Measurements from ENCODE around the gene FHL2. TPM values are rescaled to one million over a fixed set of nuclear protein-coding genes. Genes with fewer than 3 reads are reported as not detected.
A peak's percentile ranks its signal among the peaks of the same experiment; 100 is the strongest.

FHL2 gene
- total and polyA plus RNA-seq, 2 experiments from 2014 or later, result 612 to 1,288 TPM

GRCh38 chr2:105377871-105378270 is 21.0 kb downstream of the FHL2 start:
- no peaks in the 10 kb centered on the region for H3K9me3 ChIP-seq (ENCODE audit: low read depth)
- no peak for TF ChIP-seq CTCF (IDR thresholded peaks at IDR 0.05; ENCODE audit: low read depth, low read length)
- H3K4me1 ChIP-seq (ENCODE audit: low read depth), result peaks cover 69% of the 10 kb centered on the region
- no peaks in the 10 kb centered on the region for H3K27me3 ChIP-seq
- peak overlapping the region; percentile 80 for H3K27ac ChIP-seq
- peaks cover 72% of the 10 kb centered on the region for H3K36me3 ChIP-seq
- H3K4me3 ChIP-seq, result no peak overlapping the region
- no peak for DNase-seq (ENCODE audit: low read depth in 1 of 2, low spot score in 1 of 2)

GRCh38 chr2:105376789-105377240 is 22.0 kb downstream of the FHL2 start:
- no peak for TF ChIP-seq CTCF (IDR thresholded peaks at IDR 0.05; ENCODE audit: low read depth, low read length)
- H3K27me3 ChIP-seq, result no peaks in the 10 kb centered on the region
- H3K9me3 ChIP-seq (ENCODE audit: low read depth), result no peaks in the 10 kb centered on the region
- H3K27ac ChIP-seq, result peak overlapping the region; percentile 80
- peak in 1 of 2 donors; percentile 87 for DNase-seq (ENCODE audit: low read depth in 1 of 2, low spot score in 1 of 2)
- no peak overlapping the region for H3K4me3 ChIP-seq
- peaks cover 74% of the 10 kb centered on the region for H3K36me3 ChIP-seq
- H3K4me1 ChIP-seq (ENCODE audit: low read depth), result peaks cover 68% of the 10 kb centered on the region

- DNase-seq (ENCODE audit: low read depth in 1 of 2, low spot score in 1 of 2), result no peak
- peak overlapping the region; percentile 80 for H3K27ac ChIP-seq
- H3K9me3 ChIP-seq (ENCODE audit: low read depth), result no peaks in the 10 kb centered on the region
- no peak for TF ChIP-seq CTCF (IDR thresholded peaks at IDR 0.05; ENCODE audit: low read depth, low read length)
- H3K27me3 ChIP-seq, result no peaks in the 10 kb centered on the region
- peaks cover 74% of the 10 kb centered on the region for H3K36me3 ChIP-seq
- peaks cover 63% of the 10 kb centered on the region for H3K4me1 ChIP-seq (ENCODE audit: low read depth)
- H3K4me3 ChIP-seq, result no peak overlapping the region
Observed at GRCh38 chr2:105376010-105376409, 22.8 kb downstream of the FHL2 start.

GRCh38 chr2:105375001-105375561 is 23.8 kb downstream of the FHL2 start:
- H3K4me1 ChIP-seq (ENCODE audit: low read depth), result peaks cover 56% of the 10 kb centered on the region
- H3K27me3 ChIP-seq, result no peaks in the 10 kb centered on the region
- peak in 1 of 2 donors; percentile 89 for DNase-seq (ENCODE audit: low read depth in 1 of 2, low spot score in 1 of 2)
- peak overlapping the region; percentile 80 for H3K27ac ChIP-seq
- no peak overlapping the region for H3K4me3 ChIP-seq
- no peaks in the 10 kb centered on the region for H3K9me3 ChIP-seq (ENCODE audit: low read depth)
- H3K36me3 ChIP-seq, result peaks cover 72% of the 10 kb centered on the region
- TF ChIP-seq CTCF (IDR thresholded peaks at IDR 0.05; ENCODE audit: low read depth, low read length), result no peak

GRCh38 chr2:105373895-105374401 is 24.9 kb downstream of the FHL2 start:
- no peak for TF ChIP-seq CTCF (IDR thresholded peaks at IDR 0.05; ENCODE audit: low read depth, low read length)
- Histone ChIP-seq H3K4me3 (no peak overlapping the region), H3K36me3 (peaks cover 72% of the 10 kb centered on the region), H3K27me3 (no peaks in the 10 kb centered on the region), H3K9me3 (ENCODE audit: low read depth) (no peaks in the 10 kb centered on the region), H3K27ac (peak overlapping the region; percentile 80), H3K4me1 (ENCODE audit: low read depth) (peaks cover 45% of the 10 kb centered on the region)
- DNase-seq (ENCODE audit: low read depth in 1 of 2, low spot score in 1 of 2), result no peak
